ENCODE data around the gene ETS2. TPM values are rescaled to one million over a fixed set of nuclear protein-coding genes. Genes with fewer than 3 reads are reported as not detected.

The ETS2 gene
- total and polyA plus RNA-seq, 12 donors, result 15.1 to 66.8 (median 44.6) TPM

DNA sequence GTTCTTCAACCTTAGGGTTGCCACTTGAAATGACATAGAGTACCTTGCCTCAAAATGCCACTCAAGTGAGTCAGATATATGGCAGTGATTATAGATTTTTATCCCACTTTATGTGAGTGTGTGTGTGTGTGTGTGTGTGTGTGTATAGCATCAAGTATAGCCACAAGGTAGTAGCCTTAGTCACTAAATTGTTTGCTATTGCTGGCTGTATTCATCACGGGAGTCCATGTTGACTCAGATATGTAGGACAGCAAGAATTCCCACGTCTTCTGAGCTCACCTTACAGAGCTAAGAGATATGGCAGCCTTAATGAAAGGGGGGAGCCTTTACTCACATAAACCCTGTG lies 9.3 kb downstream of the ETS2 start:
- intact Hi-C loops (cut with DNase I), result no loop called here
- Histone ChIP-seq H3K27ac (peak overlapping the region in 1 of 5 donors; percentile 10), H3K4me3 (no peak overlapping the region), H3K27me3 (no peaks in the 10 kb centered on the region), H3K9me3 (replicated peaks in 1 of 3) (no peaks in the 10 kb centered on the region), H3K4me1 (replicated peaks in 1 of 2) (peaks cover 4 to 28% of the 10 kb centered on the region in 2 donors), H3K36me3 (replicated peaks in 1 of 2) (peaks cover 0 to 92% of the 10 kb centered on the region in 2 donors)
- no peak for TF ChIP-seq POLR2A (IDR thresholded peaks at IDR 0.05)
- TF ChIP-seq, protein P1, sequence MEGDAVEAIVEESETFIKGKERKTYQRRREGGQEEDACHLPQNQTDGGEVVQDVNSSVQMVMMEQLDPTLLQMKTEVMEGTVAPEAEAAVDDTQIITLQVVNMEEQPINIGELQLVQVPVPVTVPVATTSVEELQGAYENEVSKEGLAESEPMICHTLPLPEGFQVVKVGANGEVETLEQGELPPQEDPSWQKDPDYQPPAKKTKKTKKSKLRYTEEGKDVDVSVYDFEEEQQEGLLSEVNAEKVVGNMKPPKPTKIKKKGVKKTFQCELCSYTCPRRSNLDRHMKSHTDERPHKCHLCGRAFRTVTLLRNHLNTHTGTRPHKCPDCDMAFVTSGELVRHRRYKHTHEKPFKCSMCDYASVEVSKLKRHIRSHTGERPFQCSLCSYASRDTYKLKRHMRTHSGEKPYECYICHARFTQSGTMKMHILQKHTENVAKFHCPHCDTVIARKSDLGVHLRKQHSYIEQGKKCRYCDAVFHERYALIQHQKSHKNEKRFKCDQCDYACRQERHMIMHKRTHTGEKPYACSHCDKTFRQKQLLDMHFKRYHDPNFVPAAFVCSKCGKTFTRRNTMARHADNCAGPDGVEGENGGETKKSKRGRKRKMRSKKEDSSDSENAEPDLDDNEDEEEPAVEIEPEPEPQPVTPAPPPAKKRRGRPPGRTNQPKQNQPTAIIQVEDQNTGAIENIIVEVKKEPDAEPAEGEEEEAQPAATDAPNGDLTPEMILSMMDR (IDR thresholded peaks at IDR 0.05), result no peak
- no peak for DNase-seq
- 91 to 94% (median 92%) methylated on average over 2 of the region's 2 CpGs for WGBS, 4 donors

DNA sequence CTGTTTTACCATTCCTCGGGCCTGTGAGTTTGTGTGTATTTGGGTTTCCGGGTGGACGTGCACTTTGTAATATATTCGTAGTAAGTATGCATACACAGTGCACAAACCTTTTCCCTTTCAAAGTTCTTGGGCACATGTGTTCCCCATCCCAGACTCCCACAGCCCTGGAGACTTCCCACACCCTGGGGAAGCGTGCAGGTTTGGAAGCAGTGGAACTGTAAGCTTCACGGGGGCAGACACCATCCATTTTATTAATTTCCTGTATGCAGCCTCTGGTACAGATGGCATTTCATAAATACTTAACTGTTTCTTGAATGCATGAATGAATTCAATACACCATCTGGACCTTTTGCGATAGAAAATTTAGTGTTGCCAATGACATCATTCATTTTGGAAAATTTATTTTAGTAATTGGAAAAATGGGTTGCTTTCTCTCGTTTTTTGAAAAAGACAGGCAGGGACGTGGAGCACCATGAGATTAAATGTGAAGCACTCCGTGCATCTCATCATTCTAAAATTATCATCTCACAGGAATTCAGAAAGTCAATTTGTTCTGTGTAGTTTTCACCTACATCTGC lies 10.8 kb downstream of the ETS2 start:
- Histone ChIP-seq H3K4me3 (no peak overlapping the region), H3K27me3 (no peaks in the 10 kb centered on the region), H3K4me1 (replicated peaks in 1 of 2) (peaks cover 4 to 15% of the 10 kb centered on the region in 2 donors), H3K9me3 (replicated peaks in 1 of 3) (no peaks in the 10 kb centered on the region), H3K36me3 (replicated peaks in 1 of 2) (peaks cover 0 to 94% of the 10 kb centered on the region in 2 donors), H3K27ac (no peak overlapping the region)
- TF ChIP-seq POLR2A (IDR thresholded peaks at IDR 0.05), result no peak
- TF ChIP-seq, protein P1 (IDR thresholded peaks at IDR 0.05), result no peak
- DNase-seq, result no peak
- intact Hi-C loops (cut with DNase I), result no loop called here
- WGBS, 4 donors, result 87 to 91% (median 89%) methylated on average over 10 of the region's 10 CpGs

DNA sequence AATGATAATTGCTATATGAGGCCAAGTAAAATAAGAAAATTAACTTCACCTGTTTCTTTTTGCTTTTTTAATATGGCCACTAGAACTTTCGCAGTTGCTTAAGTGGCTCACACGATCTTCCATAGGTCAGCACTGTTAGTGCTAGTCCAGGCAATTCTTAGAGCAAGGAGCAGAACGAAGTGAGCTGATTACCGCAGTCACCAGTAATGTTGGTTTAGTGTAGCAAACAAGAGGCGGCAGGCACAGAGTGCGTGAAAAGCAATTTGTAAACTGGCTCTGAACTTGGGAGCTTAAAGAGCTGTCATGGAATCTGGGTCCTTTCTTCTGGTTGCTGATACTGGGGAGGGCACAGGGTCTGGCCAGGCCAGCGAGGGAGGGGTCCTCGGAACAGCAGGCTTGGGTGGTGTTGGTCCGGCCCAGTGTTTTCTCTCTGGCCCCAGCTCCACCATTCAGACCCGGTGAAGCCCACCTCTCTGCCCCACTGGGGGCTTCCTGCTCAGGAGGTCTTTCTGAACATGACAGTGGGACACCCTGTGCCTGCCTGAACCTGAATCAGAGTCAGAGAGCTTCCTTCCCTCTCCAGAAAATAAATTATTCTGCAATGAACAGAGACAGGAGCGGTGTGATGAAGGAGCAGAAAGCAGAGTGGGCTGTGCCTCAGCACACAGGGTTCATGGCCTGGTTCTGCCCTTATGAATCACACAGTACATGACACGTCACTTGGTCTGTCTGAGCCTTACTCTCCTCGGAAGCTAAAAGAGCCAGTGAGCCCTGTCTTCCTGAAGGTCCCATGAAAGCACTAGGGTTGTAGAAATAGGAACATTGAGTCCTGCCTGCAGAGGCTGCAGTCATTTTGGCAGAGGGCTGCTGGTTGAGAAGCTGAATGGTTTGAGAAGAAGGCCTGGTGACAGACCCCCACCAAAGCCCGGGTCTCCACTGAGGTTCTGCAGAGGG lies 11.9 kb downstream of the ETS2 start:
- H3K4me3 ChIP-seq, result no peak overlapping the region
- no peak for TF ChIP-seq POLR2A (IDR thresholded peaks at IDR 0.05)
- TF ChIP-seq, protein P1 (IDR thresholded peaks at IDR 0.05), result no peak
- H3K4me1 ChIP-seq (replicated peaks in 1 of 2), result peaks cover 4 to 10% of the 10 kb centered on the region in 2 donors
- DNase-seq, result peak in 6 of 7 donors; percentile 56 to 79 (median 70)
- peaks cover 0 to 96% of the 10 kb centered on the region in 2 donors for H3K36me3 ChIP-seq (replicated peaks in 1 of 2)
- WGBS, 4 donors, result 78 to 86% (median 81%) methylated on average over 13 to 14 of the region's 14 CpGs
- intact Hi-C loops (cut with DNase I), result no loop called here
- peak overlapping the region in 2 of 5 donors; percentile 42 to 76 for H3K27ac ChIP-seq
- H3K9me3 ChIP-seq (replicated peaks in 1 of 3), result no peaks in the 10 kb centered on the region
- H3K27me3 ChIP-seq, result no peaks in the 10 kb centered on the region

DNA sequence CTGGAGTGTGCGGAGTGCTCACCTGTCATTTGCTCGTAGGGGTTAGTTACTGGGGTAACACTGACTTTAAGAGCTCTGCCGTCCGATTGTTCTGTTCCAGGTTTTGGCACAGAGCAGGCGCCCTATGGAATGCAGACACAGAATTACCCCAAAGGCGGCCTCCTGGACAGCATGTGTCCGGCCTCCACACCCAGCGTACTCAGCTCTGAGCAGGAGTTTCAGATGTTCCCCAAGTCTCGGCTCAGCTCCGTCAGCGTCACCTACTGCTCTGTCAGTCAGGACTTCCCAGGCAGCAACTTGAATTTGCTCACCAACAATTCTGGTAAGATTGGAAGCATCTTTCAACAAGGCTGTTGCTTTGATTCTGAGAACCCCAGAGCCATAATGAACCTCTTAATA lies 12.6 kb downstream of the ETS2 start:
- intact Hi-C loops (cut with DNase I), result no loop called here
- WGBS, 4 donors, result 91 to 98% (median 97%) methylated on average over 6 to 11 of the region's 11 CpGs
- peaks cover 4 to 10% of the 10 kb centered on the region in 2 donors for H3K4me1 ChIP-seq (replicated peaks in 1 of 2)
- TF ChIP-seq POLR2A (IDR thresholded peaks at IDR 0.05), result no peak
- TF ChIP-seq, protein P1 (IDR thresholded peaks at IDR 0.05), result no peak
- H3K4me3 ChIP-seq, result no peak overlapping the region
- peaks cover 0 to 96% of the 10 kb centered on the region in 2 donors for H3K36me3 ChIP-seq (replicated peaks in 1 of 2)
- DNase-seq, result no peak
- no peaks in the 10 kb centered on the region for H3K27me3 ChIP-seq
- H3K27ac ChIP-seq, result peak overlapping the region in 2 of 5 donors; percentile 42 to 76
- no peaks in the 10 kb centered on the region for H3K9me3 ChIP-seq (replicated peaks in 1 of 3)
